ENCODE measurements around the gene ULK2.

DNA sequence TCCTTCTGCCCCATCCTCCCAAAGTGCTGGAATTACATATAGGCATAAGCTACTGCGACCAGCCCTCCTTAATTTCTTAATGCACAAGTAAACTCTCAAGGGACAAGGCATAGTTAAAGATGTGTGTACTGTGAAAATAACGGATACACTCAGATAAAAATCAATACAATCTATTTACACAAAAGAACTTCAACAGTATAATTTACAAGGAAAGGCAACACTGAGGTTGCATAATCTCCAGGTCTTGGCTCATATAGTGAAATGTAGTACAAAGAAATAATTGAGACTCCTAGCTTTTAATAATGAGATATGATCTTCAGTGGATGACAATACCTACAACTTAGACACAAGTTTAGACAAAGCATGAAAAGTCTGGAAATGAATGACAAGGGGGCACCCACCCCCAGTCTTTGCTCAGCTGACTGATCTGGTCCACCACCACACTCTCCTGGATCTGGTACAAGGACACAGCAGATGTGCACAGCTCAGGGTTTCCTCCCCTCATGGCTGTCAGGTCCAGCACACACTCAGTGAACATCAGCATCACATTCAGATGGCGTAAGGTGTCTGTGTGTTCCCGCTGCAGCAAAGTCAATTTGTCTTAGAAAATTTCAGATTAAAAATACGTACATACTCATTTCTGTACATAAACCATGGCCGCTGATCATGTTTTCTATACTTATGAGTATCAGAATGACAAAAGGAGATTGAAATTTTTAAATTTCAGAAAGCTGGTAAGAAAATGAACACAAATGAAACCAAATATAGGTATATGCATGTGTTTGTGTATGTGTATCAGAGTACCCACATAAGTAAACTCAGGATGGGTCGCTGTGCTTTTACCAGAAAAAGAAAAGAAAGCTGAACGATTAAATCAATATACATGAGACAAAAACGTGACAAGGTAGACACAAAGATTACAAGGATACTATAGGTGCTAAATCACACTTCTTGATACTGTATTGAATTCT is 86.0 kb downstream of the ULK2 start:
- TF ChIP-seq JUND (IDR thresholded peaks at IDR 0.05) (no peak), POLR2A (IDR thresholded peaks at IDR 0.05; ENCODE audit: borderline replicate concordance, extremely low read depth, insufficient read depth, insufficient read length) (no peak), EZH2 (IDR thresholded peaks at IDR 0.05) (no peak), POLR2AphosphoS5 (IDR thresholded peaks at IDR 0.05; ENCODE audit: low read depth, low read length) (no peak), EGR1 (IDR thresholded peaks at IDR 0.05; ENCODE audit: low read depth) (no peak)
